ENCODE data around the gene RHOD.

DNA sequence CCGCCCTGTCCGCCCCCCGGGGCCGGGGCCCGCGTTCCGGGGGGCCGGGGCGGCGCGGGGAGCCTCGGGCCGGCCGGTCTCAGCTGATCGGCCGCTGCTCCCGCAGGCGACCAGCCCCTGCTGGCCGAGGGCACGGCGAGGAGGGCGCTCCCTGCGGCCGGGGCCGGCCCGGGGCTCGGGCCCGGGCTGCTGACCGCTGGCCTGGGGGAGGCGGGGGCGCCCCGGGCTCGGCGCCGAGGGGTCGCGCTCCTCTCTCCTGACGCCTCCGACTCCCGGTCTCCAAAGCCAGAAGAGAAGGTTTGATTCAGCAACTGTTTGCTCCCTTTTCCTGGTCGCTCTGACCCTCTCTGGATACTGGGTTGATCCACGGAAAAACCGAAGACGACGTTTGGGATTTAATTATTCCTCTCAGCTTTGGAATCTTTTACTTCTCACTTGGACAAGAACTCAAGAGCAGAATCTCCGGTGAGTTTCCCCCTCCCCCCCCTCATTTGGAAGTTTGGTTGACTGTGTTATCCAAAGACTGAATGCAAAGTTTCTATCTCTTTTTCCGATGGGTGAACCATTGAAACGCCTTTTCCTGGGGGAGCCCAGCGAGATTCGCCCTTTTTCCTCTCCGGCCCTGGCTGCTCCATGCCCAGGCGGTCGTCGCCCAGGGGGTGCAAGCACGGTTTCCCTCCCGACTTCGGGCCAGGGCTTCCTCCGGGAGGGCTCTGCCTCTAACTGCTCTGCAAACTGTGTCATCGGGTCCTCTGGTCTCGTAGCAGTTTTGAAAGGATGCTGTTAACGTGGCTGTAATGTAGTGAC, 63.1 kb downstream of the RHOD start:
- TF ChIP-seq CTCF (IDR thresholded peaks at IDR 0.05) = no peak
- no peak for TF ChIP-seq POLR2A (IDR thresholded peaks at IDR 0.05)
- no peak for TF ChIP-seq POLR2AphosphoS5 (IDR thresholded peaks at IDR 0.05)
